GM18951 (cell line): ENCODE results near the gene ROM1.

ENCODE experiments used
- POLR2A ChIP-seq: IDR thresholded peaks from 4 replicates; pipeline ENCODE4 v1.6.1; 2011; ENCODE audit warnings: mild to moderate bottlenecking; ENCODE audit not compliant: insufficient read length, insufficient read depth; ENCODE audit errors: extremely low read depth
- in situ Hi-C: fragments of 300-500 bp; cut with MboI; formaldehyde crosslinking; loops from one replicate; pipeline ENCODE4 v1.12.0; 2022; ENCODE audit warnings: low sequenced_read_pairs, mixed read lengths, inconsistent platforms; ENCODE audit not compliant: unreplicated experiment

ROM1 gene

DNA sequence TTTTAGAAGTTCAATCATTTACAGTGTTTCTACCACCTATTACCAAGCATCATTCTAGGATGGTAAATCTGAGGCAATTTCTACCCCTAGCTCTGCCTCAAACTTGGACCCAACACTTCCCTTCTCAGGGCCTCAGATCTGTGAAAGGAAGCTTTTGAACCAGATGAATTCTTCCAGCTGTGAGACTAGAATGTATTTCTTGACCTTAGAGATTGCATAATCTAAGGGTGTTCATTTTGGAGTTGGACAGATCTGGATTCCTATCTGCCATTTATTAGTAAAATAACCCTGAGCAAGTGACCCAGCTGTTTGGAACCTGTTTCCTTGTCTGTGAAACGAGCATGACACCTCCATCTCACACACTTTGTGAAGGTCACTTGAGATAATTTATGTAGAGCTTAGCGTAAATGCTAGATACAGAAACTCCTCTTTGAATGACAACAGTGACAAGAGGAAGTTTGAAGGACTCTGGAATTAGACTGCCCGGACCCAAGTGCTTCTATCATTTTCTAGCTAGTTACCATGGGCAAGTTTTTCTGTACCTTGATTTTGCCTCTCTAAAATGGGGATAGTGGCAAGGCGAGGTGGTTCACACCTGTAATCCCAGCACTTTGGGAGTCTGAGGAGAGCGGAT is 43.9 kb downstream of the ROM1 start:
- TF ChIP-seq POLR2A = no peak
- in situ Hi-C loops = no loop called here

DNA sequence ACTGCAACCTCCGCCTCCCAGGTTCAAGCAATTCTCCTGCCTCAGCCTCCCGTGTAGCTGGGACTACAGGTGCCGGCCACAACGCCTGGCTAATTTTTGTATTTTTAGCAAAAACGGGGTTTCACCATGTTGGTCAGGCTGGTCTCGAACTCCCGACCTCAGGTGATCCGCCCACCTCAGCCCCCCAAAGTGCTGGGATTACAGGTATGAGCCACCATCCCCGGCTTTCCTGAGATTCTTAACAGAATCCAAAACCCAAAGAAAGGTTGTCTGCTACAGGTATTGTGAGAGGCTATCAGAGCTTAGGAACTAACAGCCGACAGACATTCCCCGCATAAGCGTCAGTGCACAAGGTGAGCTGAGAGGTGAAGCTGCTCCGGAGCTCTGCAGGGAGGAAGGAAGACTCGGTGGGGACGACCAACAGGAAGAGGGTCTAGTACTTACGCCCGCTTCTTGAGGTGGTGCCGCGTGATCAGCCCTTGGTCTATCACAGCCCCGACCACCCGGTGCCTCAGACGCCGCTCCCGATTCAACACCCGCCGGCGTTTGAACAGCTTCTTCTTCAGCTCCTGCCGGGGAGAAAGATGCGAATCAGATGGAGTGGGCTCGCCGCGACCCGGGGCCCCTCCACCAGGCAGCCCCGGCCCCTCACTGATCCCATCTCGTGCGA is 51.5 kb downstream of the ROM1 start:
- in situ Hi-C loops = no loop called here
- TF ChIP-seq POLR2A = no peak
